ENCODE results near the gene DDX60. TPM values are rescaled to one million over a fixed set of nuclear protein-coding genes. Genes with fewer than 3 reads are reported as not detected.
A peak's percentile ranks its signal among the peaks of the same experiment; 100 is the strongest.

DDX60 gene
- total RNA-seq, 1 experiment from 2014 or later = 3.3 TPM

DNA sequence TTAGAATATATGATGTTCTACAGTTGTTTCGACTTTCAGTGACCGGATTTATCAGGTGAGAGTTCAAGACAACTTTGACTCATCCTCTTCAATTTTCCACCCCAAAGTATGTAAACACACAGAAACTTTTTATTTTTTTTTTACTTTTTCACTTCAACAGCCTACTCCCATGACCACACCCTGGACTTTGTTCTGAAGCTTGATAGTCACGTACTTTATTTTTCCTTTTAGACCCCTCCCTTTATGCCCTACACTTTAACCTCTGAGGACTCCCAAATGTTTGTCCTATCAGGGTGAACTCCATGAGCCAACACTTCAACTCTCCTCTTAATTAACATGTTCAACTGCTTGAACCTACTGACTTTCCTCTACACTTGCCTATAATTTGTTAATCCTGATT is 2.5 kb upstream of the DDX60 start:
- BruUV-seq (replicated peaks) = no TSS peak
- H3K27me3 ChIP-seq (replicated peaks; ENCODE audit: insufficient read depth, low read depth, low read length, poor library complexity) = no peaks in the 10 kb centered on the region
- no peaks in the 10 kb centered on the region for H3K4me1 ChIP-seq (ENCODE audit: insufficient read depth, low read length, poor library complexity, severe bottlenecking)
- POLR2A ChIA-PET (ENCODE audit: low non-redundant PET) = no interaction called here
- no peaks in the 10 kb centered on the region for H3K9me3 ChIP-seq (ENCODE audit: low read depth, low read length, poor library complexity, severe bottlenecking)
- intact Hi-C loops (cut with micrococcal nuclease; ENCODE audit: unreplicated experiment) = no loop called here
- no peak overlapping the region for H3K27ac ChIP-seq (ENCODE audit: low read depth, low read length, poor library complexity, severe bottlenecking)
- no peaks in the 10 kb centered on the region for H3K36me3 ChIP-seq (ENCODE audit: insufficient read depth, low read length, poor library complexity, severe bottlenecking)
- TF ChIP-seq, protein P1, sequence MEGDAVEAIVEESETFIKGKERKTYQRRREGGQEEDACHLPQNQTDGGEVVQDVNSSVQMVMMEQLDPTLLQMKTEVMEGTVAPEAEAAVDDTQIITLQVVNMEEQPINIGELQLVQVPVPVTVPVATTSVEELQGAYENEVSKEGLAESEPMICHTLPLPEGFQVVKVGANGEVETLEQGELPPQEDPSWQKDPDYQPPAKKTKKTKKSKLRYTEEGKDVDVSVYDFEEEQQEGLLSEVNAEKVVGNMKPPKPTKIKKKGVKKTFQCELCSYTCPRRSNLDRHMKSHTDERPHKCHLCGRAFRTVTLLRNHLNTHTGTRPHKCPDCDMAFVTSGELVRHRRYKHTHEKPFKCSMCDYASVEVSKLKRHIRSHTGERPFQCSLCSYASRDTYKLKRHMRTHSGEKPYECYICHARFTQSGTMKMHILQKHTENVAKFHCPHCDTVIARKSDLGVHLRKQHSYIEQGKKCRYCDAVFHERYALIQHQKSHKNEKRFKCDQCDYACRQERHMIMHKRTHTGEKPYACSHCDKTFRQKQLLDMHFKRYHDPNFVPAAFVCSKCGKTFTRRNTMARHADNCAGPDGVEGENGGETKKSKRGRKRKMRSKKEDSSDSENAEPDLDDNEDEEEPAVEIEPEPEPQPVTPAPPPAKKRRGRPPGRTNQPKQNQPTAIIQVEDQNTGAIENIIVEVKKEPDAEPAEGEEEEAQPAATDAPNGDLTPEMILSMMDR (conservative IDR thresholded peaks at IDR 0.05; ENCODE audit: low read depth, low read length) = no peak
- no peak for TF ChIP-seq EZH2 (IDR thresholded peaks at IDR 0.05; ENCODE audit: borderline replicate concordance, low read depth, low read length, poor library complexity, severe bottlenecking)
- no peak overlapping the region for H3K4me3 ChIP-seq (ENCODE audit: low read depth, low read length, poor library complexity, severe bottlenecking)
- DNase-seq (ENCODE audit: low spot score) = no peak
- CTCF ChIA-PET = no interaction called here

DNA sequence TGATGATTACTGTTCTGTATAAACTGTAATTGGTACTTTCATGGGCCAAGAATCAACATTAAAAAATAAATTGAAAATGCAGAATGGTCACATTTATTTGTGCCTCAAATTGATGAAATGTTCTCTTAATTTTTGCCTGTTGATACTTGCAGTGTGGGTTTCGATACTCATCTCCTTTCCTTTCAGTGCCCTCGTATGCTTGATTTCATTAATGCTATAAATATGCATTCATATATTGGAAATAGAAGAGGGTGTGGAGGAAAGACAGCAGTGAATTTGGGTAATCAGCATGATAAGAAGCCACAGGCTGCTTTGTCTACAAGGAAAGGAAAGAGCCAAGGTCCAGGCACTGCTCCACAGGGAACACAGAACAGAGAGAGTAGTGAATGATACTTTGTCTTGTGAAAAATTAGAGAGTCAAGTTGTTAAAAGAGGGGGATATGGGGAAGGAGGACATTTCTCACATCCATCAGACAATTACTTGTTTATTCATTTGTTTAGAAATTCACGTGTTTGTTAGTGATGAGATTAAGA is 1.0 kb upstream of the DDX60 start:
- BruUV-seq (replicated peaks) = no TSS peak
- H3K36me3 ChIP-seq (ENCODE audit: insufficient read depth, low read length, poor library complexity, severe bottlenecking) = no peaks in the 10 kb centered on the region
- intact Hi-C loops (cut with micrococcal nuclease; ENCODE audit: unreplicated experiment) = loop anchor here (5.0 kb wide), 1 partner anchor 163 kb away; the partner anchor contains the start of gene DDX60L
- POLR2A ChIA-PET (ENCODE audit: low non-redundant PET) = no interaction called here
- H3K9me3 ChIP-seq (ENCODE audit: low read depth, low read length, poor library complexity, severe bottlenecking) = no peaks in the 10 kb centered on the region
- no peak for DNase-seq (ENCODE audit: low spot score)
- TF ChIP-seq, protein P1 (conservative IDR thresholded peaks at IDR 0.05; ENCODE audit: low read depth, low read length) = no peak
- TF ChIP-seq EZH2 (IDR thresholded peaks at IDR 0.05; ENCODE audit: borderline replicate concordance, low read depth, low read length, poor library complexity, severe bottlenecking) = no peak
- no peak overlapping the region for H3K27ac ChIP-seq (ENCODE audit: low read depth, low read length, poor library complexity, severe bottlenecking)
- CTCF ChIA-PET = no interaction called here
- H3K27me3 ChIP-seq (replicated peaks; ENCODE audit: insufficient read depth, low read depth, low read length, poor library complexity) = no peaks in the 10 kb centered on the region
- H3K4me3 ChIP-seq (ENCODE audit: low read depth, low read length, poor library complexity, severe bottlenecking) = peak overlapping the region; percentile 81
- H3K4me1 ChIP-seq (ENCODE audit: insufficient read depth, low read length, poor library complexity, severe bottlenecking) = no peaks in the 10 kb centered on the region

DNA sequence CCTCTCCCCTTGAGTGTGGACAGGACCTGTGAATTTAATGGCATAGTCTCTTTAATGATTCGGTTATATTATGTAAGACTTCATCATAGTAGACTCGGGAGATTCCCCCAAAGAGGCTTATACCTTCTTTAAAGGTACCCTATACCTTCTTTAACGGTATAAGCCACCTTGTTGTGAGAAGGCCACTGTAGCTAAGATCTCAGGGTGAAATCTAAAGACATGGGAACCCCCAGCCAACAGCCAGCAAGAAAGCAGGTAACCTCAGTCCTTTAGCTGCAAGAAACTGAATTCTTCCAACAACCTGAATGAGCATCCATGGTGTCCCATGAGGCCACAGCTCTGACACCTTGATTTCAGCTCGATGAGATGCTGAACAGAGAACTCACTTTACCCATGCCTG is 931 bp downstream of the DDX60 start:
- TF ChIP-seq, protein P1 (conservative IDR thresholded peaks at IDR 0.05; ENCODE audit: low read depth, low read length) = no peak
- no peak for TF ChIP-seq EZH2 (IDR thresholded peaks at IDR 0.05; ENCODE audit: borderline replicate concordance, low read depth, low read length, poor library complexity, severe bottlenecking)
- no peak overlapping the region for H3K27ac ChIP-seq (ENCODE audit: low read depth, low read length, poor library complexity, severe bottlenecking)
- DNase-seq (ENCODE audit: low spot score) = no peak
- POLR2A ChIA-PET (ENCODE audit: low non-redundant PET) = no interaction called here
- BruUV-seq (replicated peaks) = no TSS peak
- no peaks in the 10 kb centered on the region for H3K4me1 ChIP-seq (ENCODE audit: insufficient read depth, low read length, poor library complexity, severe bottlenecking)
- no peaks in the 10 kb centered on the region for H3K27me3 ChIP-seq (replicated peaks; ENCODE audit: insufficient read depth, low read depth, low read length, poor library complexity)
- no peaks in the 10 kb centered on the region for H3K9me3 ChIP-seq (ENCODE audit: low read depth, low read length, poor library complexity, severe bottlenecking)
- intact Hi-C loops (cut with micrococcal nuclease; ENCODE audit: unreplicated experiment) = loop anchor here (5.0 kb wide), 1 partner anchor 165 kb away; the partner anchor contains the start of gene DDX60L
- peak overlapping the region; percentile 81 for H3K4me3 ChIP-seq (ENCODE audit: low read depth, low read length, poor library complexity, severe bottlenecking)
- CTCF ChIA-PET = no interaction called here
- H3K36me3 ChIP-seq (ENCODE audit: insufficient read depth, low read length, poor library complexity, severe bottlenecking) = no peaks in the 10 kb centered on the region

Measured in A673 (cell line).